ENCODE data around the gene CPZ. TPM values are rescaled to one million over a fixed set of nuclear protein-coding genes. Genes with fewer than 3 reads are reported as not detected.

Gene CPZ
- total RNA-seq, 1 donor from 2014 or later: 0.27 TPM

DNA sequence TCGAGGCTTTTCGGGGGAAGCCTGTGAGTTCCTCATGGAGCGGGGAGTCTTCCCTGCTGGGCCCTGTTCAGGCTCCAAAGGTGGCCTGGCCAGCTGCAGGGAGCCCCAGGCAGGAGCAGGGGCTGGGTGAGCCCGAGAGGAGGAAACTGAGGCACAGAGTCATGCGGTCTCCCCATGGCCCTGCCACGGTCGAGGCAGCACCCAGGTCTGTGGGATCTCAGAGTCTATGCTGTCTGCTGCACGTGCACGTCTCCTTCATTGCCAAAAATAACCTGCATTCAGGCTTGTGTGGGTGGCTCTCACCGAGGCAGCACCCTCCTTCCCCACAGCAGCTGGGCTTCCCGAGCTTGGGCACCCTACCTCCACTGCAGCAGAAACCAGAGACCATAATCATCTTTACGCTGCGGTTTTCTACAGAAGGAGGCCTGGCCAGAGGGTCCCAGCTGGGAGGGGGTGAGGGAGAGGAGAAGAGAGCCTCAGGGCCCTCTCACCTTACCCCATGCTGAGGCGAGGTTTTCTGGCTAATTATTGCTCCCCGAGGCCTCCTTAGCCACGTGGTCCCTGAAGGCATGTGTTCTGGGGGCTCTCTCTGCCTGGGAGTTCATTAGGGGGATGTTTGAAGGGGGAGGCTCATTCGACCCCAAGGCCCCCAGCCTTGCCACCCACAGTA is 64.3 kb downstream of the CPZ start:
- DNase-seq: no peak
- H3K36me3 ChIP-seq: no peaks in the 10 kb centered on the region
- no peak overlapping the region for H3K27ac ChIP-seq (replicated peaks)
- H3K4me3 ChIP-seq: no peak overlapping the region
- intact Hi-C loops (cut with micrococcal nuclease): no loop called here
- H3K27me3 ChIP-seq (ENCODE audit: low read depth): peaks cover 88% of the 10 kb centered on the region
- H3K9me3 ChIP-seq (replicated peaks): peaks cover 12% of the 10 kb centered on the region
- H3K4me1 ChIP-seq: no peaks in the 10 kb centered on the region
- TF ChIP-seq, protein P1, sequence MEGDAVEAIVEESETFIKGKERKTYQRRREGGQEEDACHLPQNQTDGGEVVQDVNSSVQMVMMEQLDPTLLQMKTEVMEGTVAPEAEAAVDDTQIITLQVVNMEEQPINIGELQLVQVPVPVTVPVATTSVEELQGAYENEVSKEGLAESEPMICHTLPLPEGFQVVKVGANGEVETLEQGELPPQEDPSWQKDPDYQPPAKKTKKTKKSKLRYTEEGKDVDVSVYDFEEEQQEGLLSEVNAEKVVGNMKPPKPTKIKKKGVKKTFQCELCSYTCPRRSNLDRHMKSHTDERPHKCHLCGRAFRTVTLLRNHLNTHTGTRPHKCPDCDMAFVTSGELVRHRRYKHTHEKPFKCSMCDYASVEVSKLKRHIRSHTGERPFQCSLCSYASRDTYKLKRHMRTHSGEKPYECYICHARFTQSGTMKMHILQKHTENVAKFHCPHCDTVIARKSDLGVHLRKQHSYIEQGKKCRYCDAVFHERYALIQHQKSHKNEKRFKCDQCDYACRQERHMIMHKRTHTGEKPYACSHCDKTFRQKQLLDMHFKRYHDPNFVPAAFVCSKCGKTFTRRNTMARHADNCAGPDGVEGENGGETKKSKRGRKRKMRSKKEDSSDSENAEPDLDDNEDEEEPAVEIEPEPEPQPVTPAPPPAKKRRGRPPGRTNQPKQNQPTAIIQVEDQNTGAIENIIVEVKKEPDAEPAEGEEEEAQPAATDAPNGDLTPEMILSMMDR (IDR thresholded peaks at IDR 0.05; ENCODE audit: borderline replicate concordance): no peak

DNA sequence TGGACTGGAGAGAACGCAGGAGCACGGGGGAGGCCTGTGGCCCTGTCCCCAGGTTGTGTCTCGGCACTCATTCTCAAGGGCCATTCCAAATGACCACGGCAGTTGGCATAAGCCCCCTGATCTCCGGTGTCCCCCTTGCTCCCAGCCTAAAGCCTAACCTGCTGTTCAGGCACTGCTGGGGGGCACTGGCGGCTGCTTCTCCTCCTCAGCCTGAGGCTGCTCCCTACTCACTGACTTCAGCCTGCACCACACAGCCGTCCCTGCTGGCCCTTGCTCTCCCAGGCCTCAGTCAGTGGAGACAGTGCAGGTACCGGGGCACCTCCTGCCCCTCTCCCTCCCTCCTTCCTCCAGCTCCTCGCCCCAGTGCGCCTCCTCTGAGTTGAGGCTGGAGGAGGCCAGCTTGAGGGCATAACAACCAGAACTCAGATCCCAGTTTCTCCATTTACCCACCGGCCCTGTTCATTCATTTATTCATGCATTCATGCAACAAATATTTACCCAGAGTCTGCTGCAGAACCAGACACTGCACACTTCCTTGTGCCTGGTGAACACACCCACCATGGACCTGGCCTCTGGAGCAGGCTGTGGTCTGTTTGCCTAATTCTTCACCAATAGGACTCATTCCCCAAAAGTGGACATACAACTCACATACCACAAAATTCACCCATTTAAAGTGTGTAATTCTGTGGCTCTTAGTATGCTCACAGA is 65.0 kb downstream of the CPZ start:
- H3K4me3 ChIP-seq: no peak overlapping the region
- no peak overlapping the region for H3K27ac ChIP-seq (replicated peaks)
- no peak for DNase-seq
- intact Hi-C loops (cut with micrococcal nuclease): no loop called here
- TF ChIP-seq, protein P1 (IDR thresholded peaks at IDR 0.05; ENCODE audit: borderline replicate concordance): no peak
- H3K4me1 ChIP-seq: no peaks in the 10 kb centered on the region
- H3K36me3 ChIP-seq: no peaks in the 10 kb centered on the region
- peaks cover 12% of the 10 kb centered on the region for H3K9me3 ChIP-seq (replicated peaks)
- H3K27me3 ChIP-seq (ENCODE audit: low read depth): peaks cover 88% of the 10 kb centered on the region

DNA sequence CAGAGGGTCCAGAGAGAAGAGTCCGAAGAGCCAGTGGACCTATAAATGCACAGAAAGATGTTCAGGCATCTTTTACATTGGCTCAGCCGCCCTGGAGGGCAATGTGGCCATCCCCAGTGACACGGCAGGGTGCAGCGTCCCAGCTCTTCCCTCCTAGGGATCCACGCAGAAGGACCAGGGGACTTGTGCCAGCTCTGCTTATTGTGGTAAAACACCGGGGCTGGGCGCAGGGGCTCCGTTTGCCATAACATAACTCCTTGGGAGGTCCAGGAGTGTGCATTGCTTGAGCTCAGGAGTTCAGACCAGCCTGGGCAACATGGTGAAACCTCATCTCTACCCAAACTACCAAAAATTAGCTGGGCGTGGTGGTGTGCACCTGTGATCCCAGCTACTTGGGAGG is 70.2 kb downstream of the CPZ start:
- Histone ChIP-seq H3K36me3 (no peaks in the 10 kb centered on the region), H3K4me1 (no peaks in the 10 kb centered on the region), H3K27ac (replicated peaks) (no peak overlapping the region), H3K4me3 (no peak overlapping the region), H3K9me3 (replicated peaks) (peaks cover 2% of the 10 kb centered on the region), H3K27me3 (ENCODE audit: low read depth) (peaks cover 91% of the 10 kb centered on the region)
- no peak for DNase-seq
- intact Hi-C loops (cut with micrococcal nuclease): no loop called here
- TF ChIP-seq, protein P1 (IDR thresholded peaks at IDR 0.05; ENCODE audit: borderline replicate concordance): no peak

DNA sequence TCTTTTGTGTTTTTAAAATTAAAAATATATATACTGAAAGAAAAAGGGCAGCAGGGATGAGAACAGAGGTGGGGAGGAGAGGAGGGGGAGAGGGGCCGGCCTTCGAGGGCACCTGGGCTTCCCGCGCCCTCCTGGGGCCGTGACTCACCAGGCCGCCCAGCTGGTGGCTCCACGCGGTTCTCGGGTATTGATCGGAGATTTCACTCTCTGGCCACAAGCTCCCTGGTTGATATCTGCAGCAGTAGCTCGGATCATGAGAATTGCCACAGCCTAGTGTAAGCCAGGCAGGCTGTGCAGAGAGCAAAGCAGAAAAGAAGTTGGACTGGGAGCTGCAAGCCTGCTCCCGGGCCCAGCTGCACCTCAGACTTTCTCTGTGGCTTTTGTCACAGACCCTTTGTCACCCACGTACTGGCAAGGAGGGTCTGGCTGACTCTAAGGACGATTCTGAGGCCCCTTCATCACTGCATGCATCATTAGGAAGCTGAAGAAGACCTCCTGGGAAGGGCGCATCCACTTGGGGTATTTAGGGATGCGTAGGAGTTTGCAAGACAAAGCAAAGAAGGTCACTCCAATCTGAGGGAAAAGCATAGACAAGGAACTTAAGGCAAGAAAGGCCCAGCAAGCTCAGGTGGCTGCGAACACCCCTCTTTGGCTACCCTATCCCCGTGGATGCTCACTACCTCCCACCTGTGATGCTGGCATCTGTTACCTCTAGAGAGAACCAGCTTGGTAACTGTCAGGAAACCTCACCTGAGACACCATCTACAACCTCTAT is 71.7 kb downstream of the CPZ start:
- no peaks in the 10 kb centered on the region for H3K36me3 ChIP-seq
- H3K27me3 ChIP-seq (ENCODE audit: low read depth): peaks cover 83% of the 10 kb centered on the region
- no peak for DNase-seq
- H3K27ac ChIP-seq (replicated peaks): no peak overlapping the region
- H3K4me1 ChIP-seq: no peaks in the 10 kb centered on the region
- TF ChIP-seq, protein P1 (IDR thresholded peaks at IDR 0.05; ENCODE audit: borderline replicate concordance): no peak
- intact Hi-C loops (cut with micrococcal nuclease): no loop called here
- no peak overlapping the region for H3K4me3 ChIP-seq
- peaks cover 8% of the 10 kb centered on the region for H3K9me3 ChIP-seq (replicated peaks)

DNA sequence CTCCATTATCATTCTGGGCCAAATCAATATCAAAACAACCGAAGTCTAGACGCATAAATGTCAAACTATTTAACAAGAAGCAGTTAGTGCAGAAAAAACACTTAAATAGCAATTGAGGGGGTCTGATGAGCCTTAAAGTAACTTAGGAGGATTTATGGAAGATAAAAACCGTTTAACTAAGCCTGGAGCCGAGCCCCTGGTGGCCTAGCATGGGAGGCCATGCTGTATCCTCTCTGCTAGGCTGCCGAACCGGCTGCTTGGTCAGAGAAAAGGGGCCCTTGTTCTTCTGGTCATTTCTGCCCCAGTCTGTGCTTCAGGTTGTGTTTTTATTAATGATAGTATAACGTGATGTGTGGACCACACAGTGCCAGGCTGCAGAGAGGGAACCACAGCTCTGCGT is 72.4 kb downstream of the CPZ start:
- TF ChIP-seq, protein P1 (IDR thresholded peaks at IDR 0.05; ENCODE audit: borderline replicate concordance): no peak
- Histone ChIP-seq H3K9me3 (replicated peaks) (peaks cover 8% of the 10 kb centered on the region), H3K4me3 (no peak overlapping the region), H3K27ac (replicated peaks) (no peak overlapping the region), H3K36me3 (no peaks in the 10 kb centered on the region), H3K4me1 (no peaks in the 10 kb centered on the region), H3K27me3 (ENCODE audit: low read depth) (peaks cover 80% of the 10 kb centered on the region)
- no peak for DNase-seq
- intact Hi-C loops (cut with micrococcal nuclease): no loop called here

All from left ventricle myocardium inferior (tissue), 1 donor.